RWPE2 (cell line): ENCODE data around the gene XPO6.

Experiments
- ATAC-seq: fragments of 200-7000 bp; cut with Tn5 transposase; 3 replicates; pipeline ENCODE4 v1.9.1; 2021; ENCODE audit warnings: low read depth
- DNase-seq: peaks from one replicate; pipeline ENCODE4 v3.0.0-alpha.2; 2020; ENCODE audit warnings: low spot score
- H3K27ac ChIP-seq: fragments of 450-650 bp; 2 replicates; pipeline ENCODE4 v1.5.1; 2017; ENCODE audit warnings: mild to moderate bottlenecking; ENCODE audit not compliant: poor library complexity, severe bottlenecking
- H3K27me3 ChIP-seq: fragments of 250-450 bp; sonication (Bioruptor Pico); 2 replicates; pipeline ENCODE4 v1.5.1; 2021; ENCODE audit warnings: mild to moderate bottlenecking, moderate library complexity; ENCODE audit not compliant: insufficient read depth, poor library complexity, severe bottlenecking
- H3K36me3 ChIP-seq: fragments of 250-450 bp; sonication (Bioruptor Pico); 2 replicates; pipeline ENCODE4 v1.5.1; 2020; ENCODE audit warnings: low read depth, mild to moderate bottlenecking, moderate library complexity
- H3K4me1 ChIP-seq: fragments of 250-450 bp; sonication (Bioruptor Pico); 2 replicates; pipeline ENCODE4 v1.5.1; 2021; ENCODE audit warnings: mild to moderate bottlenecking, moderate library complexity; ENCODE audit not compliant: insufficient read depth, poor library complexity, severe bottlenecking
- H3K4me3 ChIP-seq: fragments of 250-450 bp; sonication (Bioruptor Pico); 2 replicates; pipeline ENCODE4 v1.5.1; 2021; ENCODE audit warnings: mild to moderate bottlenecking, moderate library complexity; ENCODE audit not compliant: severe bottlenecking
- H3K9me3 ChIP-seq: fragments of 250-450 bp; sonication (Bioruptor Pico); 2 replicates; pipeline ENCODE4 v1.5.1; 2021; ENCODE audit warnings: mild to moderate bottlenecking, moderate library complexity; ENCODE audit not compliant: severe bottlenecking
- TF ChIP-seq, protein P1 (sequence below): fragments of 450-650 bp; IDR thresholded peaks from one replicate; pipeline ENCODE4 v1.5.1; 2017; ENCODE audit warnings: mild to moderate bottlenecking, moderate library complexity; ENCODE audit not compliant: poor library complexity, severe bottlenecking

The XPO6 gene

GRCh38 chr16:28091656-28092055 lies 120.1 kb downstream of the XPO6 start:
- ATAC-seq (no peak), DNase-seq (no peak)
- Histone ChIP-seq H3K36me3 (0 out of 2 replicates have a peak, but pooled peaks cover under 1% of the 10 kb centered on the region), H3K4me1 (no peaks in the 10 kb centered on the region), H3K9me3 (no peaks in the 10 kb centered on the region), H3K4me3 (no peak overlapping the region), H3K27ac (no peak overlapping the region), H3K27me3 (no peaks in the 10 kb centered on the region)
- TF ChIP-seq, protein P1, sequence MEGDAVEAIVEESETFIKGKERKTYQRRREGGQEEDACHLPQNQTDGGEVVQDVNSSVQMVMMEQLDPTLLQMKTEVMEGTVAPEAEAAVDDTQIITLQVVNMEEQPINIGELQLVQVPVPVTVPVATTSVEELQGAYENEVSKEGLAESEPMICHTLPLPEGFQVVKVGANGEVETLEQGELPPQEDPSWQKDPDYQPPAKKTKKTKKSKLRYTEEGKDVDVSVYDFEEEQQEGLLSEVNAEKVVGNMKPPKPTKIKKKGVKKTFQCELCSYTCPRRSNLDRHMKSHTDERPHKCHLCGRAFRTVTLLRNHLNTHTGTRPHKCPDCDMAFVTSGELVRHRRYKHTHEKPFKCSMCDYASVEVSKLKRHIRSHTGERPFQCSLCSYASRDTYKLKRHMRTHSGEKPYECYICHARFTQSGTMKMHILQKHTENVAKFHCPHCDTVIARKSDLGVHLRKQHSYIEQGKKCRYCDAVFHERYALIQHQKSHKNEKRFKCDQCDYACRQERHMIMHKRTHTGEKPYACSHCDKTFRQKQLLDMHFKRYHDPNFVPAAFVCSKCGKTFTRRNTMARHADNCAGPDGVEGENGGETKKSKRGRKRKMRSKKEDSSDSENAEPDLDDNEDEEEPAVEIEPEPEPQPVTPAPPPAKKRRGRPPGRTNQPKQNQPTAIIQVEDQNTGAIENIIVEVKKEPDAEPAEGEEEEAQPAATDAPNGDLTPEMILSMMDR = no peak

GRCh38 chr16:28090646-28091377 lies 121.0 kb downstream of the XPO6 start:
- TF ChIP-seq, protein P1 = no peak
- H3K4me3 ChIP-seq = no peak overlapping the region

DNA sequence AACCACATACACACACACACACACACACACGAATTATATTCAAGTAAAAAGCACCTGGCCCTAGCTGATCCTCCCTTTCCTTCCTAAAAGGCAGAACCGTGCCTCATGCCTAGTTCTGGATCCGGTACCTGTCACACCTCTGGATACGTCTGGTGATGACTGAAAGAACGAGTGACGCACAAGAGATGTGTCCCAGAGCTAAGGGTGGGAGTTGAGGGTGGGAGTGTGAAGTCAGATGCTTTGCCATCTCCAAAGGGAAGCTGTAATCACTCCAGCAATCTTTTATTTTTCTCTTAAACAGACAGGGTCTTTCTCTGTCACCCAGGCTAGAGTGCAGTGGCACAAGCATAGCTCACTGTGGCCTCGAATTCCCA lies 121.8 kb downstream of the XPO6 start:
- ATAC-seq (no peak), DNase-seq (no peak)
- Histone ChIP-seq H3K27me3 (no peaks in the 10 kb centered on the region), H3K9me3 (no peaks in the 10 kb centered on the region), H3K27ac (no peak overlapping the region), H3K36me3 (no peaks in the 10 kb centered on the region), H3K4me3 (no peak overlapping the region), H3K4me1 (no peaks in the 10 kb centered on the region)
- TF ChIP-seq, protein P1 = no peak

More at GRCh38 chr16:28090646-28091377, 121.0 kb downstream of the XPO6 start:
- ATAC-seq (no peak), DNase-seq (no peak)
- no peaks in the 10 kb centered on the region for H3K36me3 ChIP-seq
- H3K4me1 ChIP-seq = no peaks in the 10 kb centered on the region
- H3K27me3 ChIP-seq = no peaks in the 10 kb centered on the region
- H3K9me3 ChIP-seq = no peaks in the 10 kb centered on the region
- no peak overlapping the region for H3K27ac ChIP-seq

DNA sequence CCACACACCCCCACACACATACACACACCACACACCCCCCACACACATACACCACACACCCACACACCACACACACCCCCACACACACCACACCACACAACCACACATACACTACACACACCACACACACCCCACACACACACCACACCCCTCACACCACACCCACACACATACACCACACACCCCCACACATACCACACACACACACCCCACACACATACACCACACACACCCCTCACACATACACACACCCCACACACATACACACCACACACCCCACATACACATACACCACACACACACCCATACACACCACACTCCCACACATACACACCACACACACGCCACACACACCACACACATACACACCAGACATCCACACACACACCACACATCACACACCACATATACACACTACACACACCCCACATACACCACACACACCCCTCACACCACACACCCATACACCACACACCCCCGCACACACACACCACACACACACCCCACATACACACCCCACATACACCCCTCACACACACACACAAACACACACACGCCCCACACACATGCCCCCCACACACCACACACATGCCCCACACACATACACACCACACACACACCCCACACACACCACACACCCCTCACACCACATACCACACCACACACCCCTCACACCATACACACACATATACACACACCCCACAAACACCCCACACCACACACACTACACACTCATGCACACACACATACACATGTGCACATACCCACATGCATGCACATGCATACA lies 122.4 kb downstream of the XPO6 start:
- ATAC-seq (no peak), DNase-seq (no peak)
- H3K36me3 ChIP-seq = no peaks in the 10 kb centered on the region
- no peak overlapping the region for H3K4me3 ChIP-seq
- H3K4me1 ChIP-seq = no peaks in the 10 kb centered on the region
- no peak overlapping the region for H3K27ac ChIP-seq
- TF ChIP-seq, protein P1 = no peak
- no peaks in the 10 kb centered on the region for H3K27me3 ChIP-seq
- H3K9me3 ChIP-seq = no peaks in the 10 kb centered on the region
